GM18499 (cell line): ENCODE data around the gene MARS1.

Source experiments
- ATAC-seq: cut with Tn5 transposase; IDR thresholded peaks from one replicate; pipeline ENCODE4 v1.9.1; 2021; ENCODE audit warnings: moderate number of reproducible peaks; ENCODE audit not compliant: insufficient read depth, unreplicated experiment

Gene MARS1

DNA sequence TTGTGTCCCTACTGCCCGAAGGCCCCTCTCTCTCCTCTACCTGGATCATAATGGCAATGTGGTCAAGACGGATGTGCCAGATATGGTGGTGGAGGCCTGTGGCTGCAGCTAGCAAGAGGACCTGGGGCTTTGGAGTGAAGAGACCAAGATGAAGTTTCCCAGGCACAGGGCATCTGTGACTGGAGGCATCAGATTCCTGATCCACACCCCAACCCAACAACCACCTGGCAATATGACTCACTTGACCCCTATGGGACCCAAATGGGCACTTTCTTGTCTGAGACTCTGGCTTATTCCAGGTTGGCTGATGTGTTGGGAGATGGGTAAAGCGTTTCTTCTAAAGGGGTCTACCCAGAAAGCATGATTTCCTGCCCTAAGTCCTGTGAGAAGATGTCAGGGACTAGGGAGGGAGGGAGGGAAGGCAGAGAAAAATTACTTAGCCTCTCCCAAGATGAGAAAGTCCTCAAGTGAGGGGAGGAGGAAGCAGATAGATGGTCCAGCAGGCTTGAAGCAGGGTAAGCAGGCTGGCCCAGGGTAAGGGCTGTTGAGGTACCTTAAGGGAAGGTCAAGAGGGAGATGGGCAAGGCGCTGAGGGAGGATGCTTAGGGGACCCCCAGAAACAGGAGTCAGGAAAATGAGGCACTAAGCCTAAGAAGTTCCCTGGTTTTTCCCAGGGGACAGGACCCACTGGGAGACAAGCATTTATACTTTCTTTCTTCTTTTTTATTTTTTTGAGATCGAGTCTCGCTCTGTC is 31.0 kb upstream of the MARS1 start:
- no peak for ATAC-seq

DNA sequence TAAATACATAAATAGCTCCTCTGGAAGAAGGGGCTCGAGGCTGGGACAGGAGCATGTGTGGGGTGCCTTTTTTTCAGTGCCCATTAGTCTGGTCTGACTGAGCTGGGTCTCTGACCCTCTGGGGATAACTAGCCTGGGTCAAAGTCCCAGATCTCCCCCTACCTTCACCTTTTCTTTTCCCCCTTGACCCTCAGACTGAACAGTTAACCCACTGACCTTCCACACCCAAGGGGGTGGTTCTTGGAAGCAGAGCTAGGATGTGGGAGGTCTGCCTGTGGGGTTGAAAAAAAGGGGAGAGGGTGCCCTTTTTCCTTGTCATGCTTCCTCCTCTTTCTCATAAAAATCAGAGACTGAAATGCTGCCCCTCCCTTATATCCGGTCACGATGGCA is 29.2 kb upstream of the MARS1 start:
- ATAC-seq: no peak

DNA sequence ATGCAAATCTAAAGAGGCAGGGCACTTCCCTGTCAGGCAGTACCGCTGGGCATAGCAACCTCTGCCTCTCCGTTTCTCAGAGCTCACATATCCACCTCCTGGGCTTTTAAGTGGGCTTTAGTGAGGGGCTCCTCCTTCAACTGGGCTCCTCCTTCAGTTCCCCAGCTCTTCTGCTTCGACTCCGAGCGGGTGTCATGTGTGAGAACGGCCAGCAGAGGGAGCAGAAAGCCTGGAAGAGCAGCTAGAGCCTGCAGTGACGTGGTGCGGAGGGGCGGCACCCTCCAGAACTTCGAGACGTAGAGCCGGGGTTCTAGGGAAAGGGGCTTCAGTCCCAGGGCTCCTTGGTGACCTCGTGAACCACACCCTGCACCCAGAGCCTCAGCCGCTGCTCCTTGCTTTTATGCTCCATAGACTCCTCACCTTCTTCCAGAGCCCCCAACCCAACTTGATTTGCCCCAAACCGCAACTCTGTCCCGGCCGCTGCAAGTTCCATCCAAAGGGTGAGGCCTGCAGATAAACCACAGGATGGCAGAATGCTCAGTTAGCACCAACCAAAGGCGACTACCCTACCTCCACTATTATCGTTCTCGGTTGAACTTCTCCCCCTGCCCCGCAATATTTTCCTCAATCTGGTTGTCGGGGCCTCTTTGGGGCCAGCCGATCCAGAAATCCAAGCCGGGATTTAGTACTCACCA is 28.7 kb upstream of the MARS1 start:
- ATAC-seq: peak; percentile 36

DNA sequence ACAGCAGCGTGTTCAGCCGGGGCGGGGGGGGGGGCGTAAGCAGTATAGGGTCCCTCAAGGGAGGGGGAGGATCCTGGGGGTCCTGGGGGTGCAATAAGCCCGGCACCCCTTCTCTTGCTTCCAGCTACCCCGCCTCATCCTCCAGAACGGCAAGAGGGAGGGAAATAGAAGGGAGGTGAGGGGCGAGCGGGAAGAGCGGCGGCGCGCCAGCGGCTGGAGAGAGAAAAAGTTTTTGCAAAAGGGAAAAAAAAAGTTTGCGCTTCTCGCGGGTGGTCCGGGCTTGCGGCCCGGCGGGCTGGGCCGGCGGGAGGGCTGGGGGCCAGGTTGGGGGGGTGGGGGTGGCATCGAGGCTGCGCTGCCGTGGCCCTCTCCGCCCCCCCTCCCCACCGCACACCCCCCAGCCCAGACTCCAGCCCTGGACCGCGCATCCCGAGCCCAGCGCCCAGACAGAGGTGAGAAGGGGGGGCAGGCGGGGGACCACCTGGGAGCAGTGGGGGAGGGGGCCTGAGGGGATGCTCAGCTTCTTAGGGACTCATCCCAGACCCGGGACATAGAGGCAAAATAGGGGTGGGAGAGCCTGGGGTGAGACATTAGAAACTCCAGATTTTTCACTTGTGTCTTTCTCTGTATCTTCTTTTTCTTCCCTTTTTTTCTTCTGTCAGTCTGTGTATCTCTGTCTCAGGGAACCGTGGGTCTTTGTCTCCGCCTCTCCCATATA is 28.0 kb upstream of the MARS1 start, which contains the start of gene GLI1:
Gene GLI1, plus strand, starts transcription at position 36 of the 718 bp plus-strand sequence. CDS start 3,907 bp downstream, outside the sequence.
- no peak for ATAC-seq

DNA sequence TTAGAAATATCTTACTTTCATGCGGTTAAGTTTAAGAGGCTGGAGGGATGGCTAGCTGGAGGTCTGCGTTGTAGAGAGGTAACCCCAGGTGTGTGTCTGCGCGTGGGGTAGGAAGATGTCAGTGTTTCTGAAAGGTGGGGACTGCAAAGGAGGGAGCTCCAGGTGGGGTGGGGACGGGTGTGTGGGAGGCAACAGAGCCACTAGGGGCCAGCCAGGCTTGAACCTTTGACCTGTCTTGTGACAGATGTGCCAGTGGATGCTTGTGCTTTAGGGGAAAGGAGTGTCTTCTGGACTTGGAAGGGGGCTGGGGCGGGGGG is 27.4 kb upstream of the MARS1 start:
- no peak for ATAC-seq

DNA sequence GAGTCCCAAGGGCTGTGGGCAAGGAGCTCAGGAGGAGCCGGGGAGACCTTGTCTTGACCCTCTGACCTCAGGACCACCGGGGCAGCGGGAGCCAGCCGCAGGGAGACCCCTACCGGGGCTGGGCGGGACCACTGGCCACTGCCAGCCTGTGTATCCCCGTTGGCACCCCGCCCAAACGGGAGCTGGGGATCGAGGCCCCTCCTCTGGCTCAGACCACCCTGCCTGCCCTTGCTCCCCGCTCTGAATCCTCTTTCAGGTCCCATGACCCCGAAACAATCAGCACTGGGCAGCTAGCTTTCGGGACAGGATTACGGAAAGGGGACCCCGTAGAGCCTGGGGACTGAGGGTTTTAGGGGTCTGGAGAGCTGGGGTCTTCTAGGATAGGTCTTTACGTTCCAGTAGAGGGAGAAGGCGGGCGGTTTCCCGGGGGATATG is 27.0 kb upstream of the MARS1 start:
- ATAC-seq: no peak

DNA sequence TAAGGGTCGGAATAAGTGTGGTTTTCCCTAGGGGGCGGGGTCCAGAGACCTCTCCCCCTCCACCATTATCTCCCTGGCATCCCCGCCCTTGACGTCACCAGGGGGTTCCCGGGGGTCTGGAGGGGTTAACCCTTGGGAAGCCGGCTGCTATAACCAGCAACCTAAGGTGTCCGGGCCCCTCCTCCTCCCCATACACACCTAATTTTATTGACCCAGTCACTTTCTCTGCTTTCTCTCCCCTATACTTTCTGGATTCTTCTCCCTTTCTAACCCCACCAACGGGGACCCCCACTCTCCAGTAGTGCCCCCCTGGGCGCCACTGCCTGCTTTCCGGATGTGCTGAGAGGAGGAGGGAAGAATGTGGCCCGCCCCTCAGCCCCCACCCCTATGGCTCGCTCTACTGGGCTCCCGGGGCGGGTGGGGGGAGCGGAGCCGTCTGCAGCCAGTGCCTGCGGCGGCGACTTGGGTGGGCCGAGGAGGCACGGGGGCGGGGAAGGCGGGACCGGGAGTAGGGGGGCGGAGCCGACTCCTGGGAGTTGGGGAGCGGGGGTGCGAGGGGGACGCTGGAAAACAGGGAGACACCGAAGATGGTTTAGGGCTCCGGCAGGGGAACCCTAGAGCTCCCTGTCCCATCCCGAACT is 26.5 kb upstream of the MARS1 start:
- ATAC-seq: no peak

DNA sequence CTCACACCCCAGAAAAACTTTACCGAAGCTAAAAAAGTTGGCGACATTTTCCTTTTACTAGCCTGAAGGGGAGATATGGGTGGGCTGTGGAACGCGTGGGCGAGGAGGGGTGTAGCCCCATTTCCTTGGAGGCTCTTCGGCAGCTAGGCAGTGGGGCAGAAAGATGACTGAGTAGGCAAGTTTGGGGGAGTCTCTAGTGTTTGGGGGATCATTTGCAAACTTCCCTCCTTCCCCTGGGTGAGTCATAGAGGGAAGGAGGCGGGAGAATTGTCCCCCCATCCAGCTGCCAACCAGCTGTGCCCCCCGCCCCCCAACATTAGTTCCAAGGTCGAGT is 26.0 kb upstream of the MARS1 start:
- no peak for ATAC-seq

DNA sequence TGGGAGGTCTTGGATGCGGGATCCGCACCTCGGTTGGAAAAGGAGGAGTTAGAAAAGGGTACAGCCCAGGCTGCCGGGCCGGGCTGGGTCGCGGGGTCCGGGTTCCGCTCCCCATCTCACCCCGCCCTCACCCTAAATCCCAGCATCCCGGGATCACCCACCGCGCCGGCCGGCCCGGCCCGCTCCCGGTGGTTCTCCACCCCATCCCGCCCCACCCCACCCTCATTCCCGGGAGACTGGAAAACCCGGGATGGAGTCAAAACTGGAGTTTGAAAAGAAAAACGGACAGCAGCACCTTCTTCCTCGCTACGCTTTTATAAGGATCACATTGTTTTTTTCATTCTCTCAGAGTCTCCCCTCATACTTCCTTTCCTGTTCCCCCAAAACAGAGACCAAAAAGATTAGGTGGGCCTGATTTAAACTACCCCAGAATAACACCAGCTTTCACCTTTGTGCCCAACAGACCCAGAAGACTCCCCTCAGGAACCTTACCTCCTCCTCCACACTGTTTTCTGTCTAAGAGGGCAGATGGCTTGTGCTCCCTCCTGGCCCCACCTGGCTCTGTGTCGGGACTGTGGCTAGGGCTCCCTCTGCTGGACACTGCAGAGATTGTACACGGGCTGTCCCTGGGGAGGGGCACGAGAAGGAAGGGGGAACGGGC is 25.5 kb upstream of the MARS1 start:
- ATAC-seq: peak; percentile 50

DNA sequence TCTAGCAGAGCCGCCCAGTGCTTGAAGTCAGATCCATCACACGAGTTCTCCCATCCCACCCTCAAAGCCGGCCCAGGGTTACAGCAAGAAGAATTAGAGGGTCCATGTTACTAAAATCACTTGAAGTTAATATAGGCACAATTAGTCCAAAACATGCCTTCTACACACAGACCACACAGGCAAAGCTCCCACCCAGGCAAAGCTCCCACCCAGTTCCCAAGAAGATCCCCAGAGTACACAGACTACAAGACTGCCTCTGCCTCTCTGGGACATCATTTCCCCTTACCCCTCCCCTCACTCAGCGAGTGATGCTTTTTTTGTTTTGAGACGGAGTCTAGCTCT is 25.0 kb upstream of the MARS1 start:
- no peak for ATAC-seq

DNA sequence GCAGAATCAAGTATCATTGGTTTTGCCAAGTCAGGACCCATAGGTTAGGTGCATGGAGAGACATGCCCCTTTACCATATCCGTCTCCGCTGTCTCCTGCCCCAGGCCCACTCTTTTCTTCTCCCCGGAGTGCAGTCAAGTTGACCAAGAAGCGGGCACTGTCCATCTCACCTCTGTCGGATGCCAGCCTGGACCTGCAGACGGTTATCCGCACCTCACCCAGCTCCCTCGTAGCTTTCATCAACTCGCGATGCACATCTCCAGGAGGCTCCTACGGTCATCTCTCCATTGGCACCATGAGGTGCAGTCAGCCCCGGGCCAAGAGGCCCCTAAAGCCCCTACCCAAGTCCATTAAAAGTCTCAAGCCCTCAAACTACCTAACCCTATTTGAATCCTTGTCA is 23.3 kb upstream of the MARS1 start:
- no peak for ATAC-seq

DNA sequence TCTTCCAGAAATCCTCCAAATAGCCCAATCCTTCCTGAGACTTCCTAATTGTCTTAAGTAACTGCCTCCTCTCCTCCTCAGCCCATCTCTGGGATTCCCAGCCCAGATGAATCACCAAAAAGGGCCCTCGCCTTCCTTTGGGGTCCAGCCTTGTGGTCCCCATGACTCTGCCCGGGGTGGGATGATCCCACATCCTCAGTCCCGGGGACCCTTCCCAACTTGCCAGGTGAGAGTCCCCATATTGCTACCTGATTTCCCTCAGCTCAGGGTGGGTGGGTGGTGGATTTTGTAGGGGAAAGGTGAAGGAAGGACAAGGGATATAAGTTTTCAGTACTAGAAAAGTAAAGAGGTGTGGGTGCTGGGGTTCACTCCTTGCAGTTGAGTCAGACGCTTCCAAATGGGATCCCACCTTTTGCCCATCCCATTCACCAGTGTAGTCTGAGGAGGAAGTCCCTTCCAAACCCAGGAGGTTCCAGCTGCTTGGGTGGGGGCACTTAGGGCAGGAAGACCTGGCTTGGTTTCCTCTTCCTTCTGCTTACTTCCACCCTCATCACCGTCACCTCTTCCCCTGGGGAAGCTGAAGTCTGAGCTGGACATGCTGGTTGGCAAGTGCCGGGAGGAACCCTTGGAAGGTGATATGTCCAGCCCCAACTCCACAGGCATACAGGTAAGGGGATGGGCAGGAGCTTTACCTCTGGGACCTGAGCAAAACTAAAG is 22.7 kb upstream of the MARS1 start:
- no peak for ATAC-seq

DNA sequence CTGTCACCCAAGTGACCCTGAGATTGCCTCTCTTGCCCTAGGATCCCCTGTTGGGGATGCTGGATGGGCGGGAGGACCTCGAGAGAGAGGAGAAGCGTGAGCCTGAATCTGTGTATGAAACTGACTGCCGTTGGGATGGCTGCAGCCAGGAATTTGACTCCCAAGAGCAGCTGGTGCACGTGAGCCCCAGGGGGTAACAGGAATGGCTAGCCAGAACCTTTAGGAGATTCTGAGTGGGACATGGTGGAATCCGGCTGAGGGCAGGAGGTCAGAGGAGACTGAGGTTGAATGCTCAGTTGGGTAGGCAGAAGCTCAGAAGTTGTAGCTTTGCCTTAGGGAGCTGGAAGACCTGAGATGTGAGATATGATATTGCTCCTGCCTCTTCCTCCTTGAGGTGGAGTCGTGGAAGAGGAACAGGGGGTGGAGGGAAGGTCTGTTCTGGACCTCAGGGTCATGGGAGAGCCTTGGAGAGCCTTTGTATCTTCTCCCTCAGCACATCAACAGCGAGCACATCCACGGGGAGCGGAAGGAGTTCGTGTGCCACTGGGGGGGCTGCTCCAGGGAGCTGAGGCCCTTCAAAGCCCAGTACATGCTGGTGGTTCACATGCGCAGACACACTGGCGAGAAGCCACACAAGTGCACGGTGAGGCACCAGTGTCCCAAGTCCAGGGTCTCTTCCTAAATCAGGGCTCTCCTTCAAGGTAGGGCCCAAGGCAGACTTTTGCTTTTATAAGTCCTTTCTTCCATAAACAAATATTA is 21.9 kb upstream of the MARS1 start:
- ATAC-seq: no peak

DNA sequence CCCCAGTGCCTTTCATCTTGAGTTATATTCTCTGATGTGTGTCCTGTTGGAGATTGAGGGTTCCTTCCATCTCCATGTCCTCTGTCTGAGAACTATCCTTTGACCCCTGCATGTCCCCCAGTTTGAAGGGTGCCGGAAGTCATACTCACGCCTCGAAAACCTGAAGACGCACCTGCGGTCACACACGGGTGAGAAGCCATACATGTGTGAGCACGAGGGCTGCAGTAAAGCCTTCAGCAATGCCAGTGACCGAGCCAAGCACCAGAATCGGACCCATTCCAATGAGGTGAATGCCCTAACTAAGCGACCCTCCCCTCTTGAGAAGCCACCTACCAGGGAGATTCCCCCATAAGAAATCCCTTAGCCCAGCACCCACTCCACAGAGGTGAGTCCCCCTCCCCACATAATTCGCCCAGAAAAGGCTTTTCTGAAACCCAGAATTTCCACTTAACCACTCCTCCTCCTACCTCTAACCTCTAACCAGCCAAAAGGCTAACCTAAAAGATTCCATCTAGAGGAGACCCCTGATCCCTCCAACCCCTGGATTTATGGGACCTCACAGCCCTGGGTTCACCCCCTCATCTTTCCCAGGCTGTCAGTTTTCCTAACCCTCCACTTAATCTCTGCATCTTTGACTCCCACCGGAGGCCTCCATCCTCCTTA is 20.5 kb upstream of the MARS1 start:
- no peak for ATAC-seq

DNA sequence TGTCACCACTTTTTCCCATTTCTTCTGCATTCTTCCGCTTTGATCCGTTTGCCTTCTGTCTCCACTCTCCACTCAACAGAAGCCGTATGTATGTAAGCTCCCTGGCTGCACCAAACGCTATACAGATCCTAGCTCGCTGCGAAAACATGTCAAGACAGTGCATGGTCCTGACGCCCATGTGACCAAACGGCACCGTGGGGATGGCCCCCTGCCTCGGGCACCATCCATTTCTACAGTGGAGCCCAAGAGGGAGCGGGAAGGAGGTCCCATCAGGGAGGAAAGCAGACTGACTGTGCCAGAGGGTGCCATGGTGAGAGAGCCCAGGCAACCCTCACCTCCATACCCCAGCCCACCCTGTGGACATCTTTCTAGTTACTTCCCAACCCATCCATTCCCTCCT is 20.0 kb upstream of the MARS1 start:
- ATAC-seq: no peak

DNA sequence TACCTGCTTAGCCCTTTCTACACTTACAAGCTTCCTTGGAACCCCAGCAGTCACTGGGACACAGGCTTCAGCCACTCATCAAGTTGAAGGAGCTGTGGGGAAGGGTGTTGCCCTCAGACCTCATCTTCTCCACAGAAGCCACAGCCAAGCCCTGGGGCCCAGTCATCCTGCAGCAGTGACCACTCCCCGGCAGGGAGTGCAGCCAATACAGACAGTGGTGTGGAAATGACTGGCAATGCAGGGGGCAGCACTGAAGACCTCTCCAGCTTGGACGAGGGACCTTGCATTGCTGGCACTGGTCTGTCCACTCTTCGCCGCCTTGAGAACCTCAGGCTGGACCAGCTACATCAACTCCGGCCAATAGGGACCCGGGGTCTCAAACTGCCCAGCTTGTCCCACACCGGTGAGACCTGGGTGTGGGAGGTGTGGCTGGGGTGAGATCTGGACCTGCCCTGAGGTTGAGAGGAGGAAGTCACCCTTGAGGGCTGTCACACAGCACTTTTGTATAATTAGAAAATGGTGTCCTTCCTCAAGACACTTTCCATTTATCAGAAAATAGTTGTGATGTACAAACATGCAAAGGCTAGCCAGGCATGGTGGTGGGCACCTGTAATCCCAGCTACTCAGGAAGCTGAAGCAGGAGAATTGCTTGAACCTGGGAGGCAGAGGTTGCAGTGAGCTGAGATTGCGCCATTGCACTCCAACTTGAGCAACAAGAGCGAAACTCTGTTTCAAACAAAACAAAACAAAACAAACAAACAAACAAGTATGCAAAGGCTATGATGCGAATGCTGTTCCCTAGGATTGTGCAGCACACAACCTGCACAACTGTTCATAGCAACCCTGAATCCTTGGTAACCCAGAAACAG is 18.3 kb upstream of the MARS1 start:
- ATAC-seq: no peak

DNA sequence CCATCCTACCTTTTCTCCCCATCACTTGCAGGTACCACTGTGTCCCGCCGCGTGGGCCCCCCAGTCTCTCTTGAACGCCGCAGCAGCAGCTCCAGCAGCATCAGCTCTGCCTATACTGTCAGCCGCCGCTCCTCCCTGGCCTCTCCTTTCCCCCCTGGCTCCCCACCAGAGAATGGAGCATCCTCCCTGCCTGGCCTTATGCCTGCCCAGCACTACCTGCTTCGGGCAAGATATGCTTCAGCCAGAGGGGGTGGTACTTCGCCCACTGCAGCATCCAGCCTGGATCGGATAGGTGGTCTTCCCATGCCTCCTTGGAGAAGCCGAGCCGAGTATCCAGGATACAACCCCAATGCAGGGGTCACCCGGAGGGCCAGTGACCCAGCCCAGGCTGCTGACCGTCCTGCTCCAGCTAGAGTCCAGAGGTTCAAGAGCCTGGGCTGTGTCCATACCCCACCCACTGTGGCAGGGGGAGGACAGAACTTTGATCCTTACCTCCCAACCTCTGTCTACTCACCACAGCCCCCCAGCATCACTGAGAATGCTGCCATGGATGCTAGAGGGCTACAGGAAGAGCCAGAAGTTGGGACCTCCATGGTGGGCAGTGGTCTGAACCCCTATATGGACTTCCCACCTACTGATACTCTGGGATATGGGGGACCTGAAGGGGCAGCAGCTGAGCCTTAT is 17.4 kb upstream of the MARS1 start:
- ATAC-seq: no peak
